HCT116 (cell line): Measurements from ENCODE around the gene CPB1.

ENCODE experiments used
- POLR2A ChIP-seq: IDR thresholded peaks from 2 replicates; pipeline ENCODE4 v1.7.0; 2011; ENCODE audit warnings: borderline replicate concordance; ENCODE audit not compliant: insufficient read depth, insufficient read length; ENCODE audit errors: extremely low read depth
- YY1 ChIP-seq: IDR thresholded peaks from 2 replicates; pipeline ENCODE4 v1.6.1; 2011; ENCODE audit warnings: low read length, low read depth, moderate library complexity, mild to moderate bottlenecking; ENCODE audit not compliant: insufficient replicate concordance; ENCODE audit errors: extremely low read depth
- ZFX ChIP-seq: fragments of 450-650 bp; IDR thresholded peaks from 2 replicates; pipeline ENCODE4 v1.6.1; 2017
- TF ChIP-seq, protein P1 (sequence below), 3 experiments: fragments of 200-600 bp in 1 of 3; sonication (generic) in 1 of 3; IDR thresholded peaks in 2 of 3; conservative IDR thresholded peaks in 1 of 3; 2 replicates each; pipeline ENCODE4 v1.5.1; 2012 to 2017; ENCODE audit warnings: low read depth in 2 of 3, low read length in 2 of 3, antibody characterized with exemption in 1 of 3, borderline replicate concordance in 1 of 3, control low read depth in 1 of 3, mild to moderate bottlenecking in 1 of 3, mixed read lengths in 1 of 3, mixed run types in 1 of 3, moderate library complexity in 1 of 3; ENCODE audit not compliant: insufficient read depth in 1 of 3

DNA sequence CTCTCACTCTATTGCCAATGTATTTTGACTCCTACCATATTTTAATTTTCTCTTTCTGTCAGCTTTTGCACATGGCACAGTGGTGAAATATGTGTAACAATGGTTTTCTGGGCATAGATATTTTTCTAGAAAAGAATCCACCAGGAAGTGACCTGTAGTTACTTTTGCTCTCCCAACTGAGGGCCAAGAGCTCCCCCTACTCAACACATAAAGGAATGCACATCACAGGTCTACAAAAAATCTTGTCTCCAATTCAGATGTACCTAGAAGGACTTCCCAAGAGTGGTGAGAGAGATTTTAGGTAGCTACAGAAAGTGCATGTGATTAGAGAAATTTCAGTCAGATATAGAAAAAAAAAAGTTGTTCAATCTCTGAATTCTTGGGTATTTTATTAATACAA is 53.1 kb downstream of the CPB1 start:
- no peak for TF ChIP-seq YY1
- no peak for TF ChIP-seq POLR2A
- TF ChIP-seq, protein P1, sequence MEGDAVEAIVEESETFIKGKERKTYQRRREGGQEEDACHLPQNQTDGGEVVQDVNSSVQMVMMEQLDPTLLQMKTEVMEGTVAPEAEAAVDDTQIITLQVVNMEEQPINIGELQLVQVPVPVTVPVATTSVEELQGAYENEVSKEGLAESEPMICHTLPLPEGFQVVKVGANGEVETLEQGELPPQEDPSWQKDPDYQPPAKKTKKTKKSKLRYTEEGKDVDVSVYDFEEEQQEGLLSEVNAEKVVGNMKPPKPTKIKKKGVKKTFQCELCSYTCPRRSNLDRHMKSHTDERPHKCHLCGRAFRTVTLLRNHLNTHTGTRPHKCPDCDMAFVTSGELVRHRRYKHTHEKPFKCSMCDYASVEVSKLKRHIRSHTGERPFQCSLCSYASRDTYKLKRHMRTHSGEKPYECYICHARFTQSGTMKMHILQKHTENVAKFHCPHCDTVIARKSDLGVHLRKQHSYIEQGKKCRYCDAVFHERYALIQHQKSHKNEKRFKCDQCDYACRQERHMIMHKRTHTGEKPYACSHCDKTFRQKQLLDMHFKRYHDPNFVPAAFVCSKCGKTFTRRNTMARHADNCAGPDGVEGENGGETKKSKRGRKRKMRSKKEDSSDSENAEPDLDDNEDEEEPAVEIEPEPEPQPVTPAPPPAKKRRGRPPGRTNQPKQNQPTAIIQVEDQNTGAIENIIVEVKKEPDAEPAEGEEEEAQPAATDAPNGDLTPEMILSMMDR (IDR thresholded peaks at IDR 0.05 in 2 of 3, conservative IDR thresholded peaks at IDR 0.05 in 1 of 3; ENCODE audit: borderline replicate concordance in 1 of 3, insufficient read depth in 1 of 3, low read depth in 2 of 3, low read length in 2 of 3): peak; percentile 20 to 45 (median 38); a peak in 4 of 6 replicates
- no peak for TF ChIP-seq ZFX
